Nephron progenitor cell (in vitro differentiated cells): Measurements from ENCODE around the gene F2RL3.

Experiments
- DNase-seq: peaks from one replicate; pipeline ENCODE4 v3.0.0; 2021
- H3K27ac Mint-ChIP-seq: 2 replicates; pipeline ENCODE4 v1.8.0; 2021; ENCODE audit warnings: mild to moderate bottlenecking, moderate library complexity, mixed read lengths
- H3K27me3 Mint-ChIP-seq: 2 replicates; pipeline ENCODE4 v1.8.0; 2021; ENCODE audit warnings: mild to moderate bottlenecking, low read depth, mixed read lengths; ENCODE audit not compliant: poor library complexity
- H3K36me3 Mint-ChIP-seq: 2 replicates; pipeline ENCODE4 v1.8.0; 2021; ENCODE audit warnings: low read depth, mixed read lengths
- H3K4me1 Mint-ChIP-seq: 2 replicates; pipeline ENCODE4 v1.8.0; 2021; ENCODE audit warnings: mixed read lengths
- H3K4me3 Mint-ChIP-seq: 2 replicates; pipeline ENCODE4 v1.8.0; 2021; ENCODE audit warnings: mild to moderate bottlenecking, moderate library complexity, mixed read lengths
- H3K9me3 Mint-ChIP-seq: 2 replicates; pipeline ENCODE4 v1.8.0; 2021; ENCODE audit warnings: mild to moderate bottlenecking, moderate library complexity, mixed read lengths
- TF ChIP-seq, protein P1 (sequence below): fragments of 200-600 bp; sonication (generic); IDR thresholded peaks from 2 replicates; pipeline ENCODE4 v1.5.0; 2021; ENCODE audit warnings: antibody characterized with exemption

F2RL3 gene

DNA sequence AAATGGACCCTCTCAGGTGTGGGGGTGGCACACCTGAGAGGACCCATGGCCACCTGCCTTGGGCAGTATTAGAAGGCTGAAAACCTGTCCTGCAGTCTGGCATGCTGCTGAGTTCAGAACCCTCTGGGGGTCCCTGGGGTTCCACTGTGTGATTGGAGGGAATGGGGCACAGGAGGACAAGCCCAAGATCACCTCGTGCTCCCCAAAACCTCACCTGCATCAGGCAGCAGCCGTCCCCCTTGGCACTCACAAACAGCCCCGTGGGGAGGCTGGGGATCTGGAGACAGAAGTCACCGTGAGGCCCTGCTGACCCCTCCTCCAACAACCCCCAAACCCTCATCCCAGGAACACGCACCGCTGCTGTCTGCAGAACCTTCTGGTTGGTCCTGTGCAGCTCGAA, 14.5 kb downstream of the F2RL3 start:
- no peak for DNase-seq
- Mint-ChIP-seq H3K4me3 (no peak overlapping the region), H3K4me1 (peaks cover 12% of the 10 kb centered on the region), H3K27me3 (peaks cover 14% of the 10 kb centered on the region), H3K9me3 (no peaks in the 10 kb centered on the region), H3K27ac (no peak overlapping the region), H3K36me3 (peaks cover 14% of the 10 kb centered on the region)
- TF ChIP-seq, protein P1, sequence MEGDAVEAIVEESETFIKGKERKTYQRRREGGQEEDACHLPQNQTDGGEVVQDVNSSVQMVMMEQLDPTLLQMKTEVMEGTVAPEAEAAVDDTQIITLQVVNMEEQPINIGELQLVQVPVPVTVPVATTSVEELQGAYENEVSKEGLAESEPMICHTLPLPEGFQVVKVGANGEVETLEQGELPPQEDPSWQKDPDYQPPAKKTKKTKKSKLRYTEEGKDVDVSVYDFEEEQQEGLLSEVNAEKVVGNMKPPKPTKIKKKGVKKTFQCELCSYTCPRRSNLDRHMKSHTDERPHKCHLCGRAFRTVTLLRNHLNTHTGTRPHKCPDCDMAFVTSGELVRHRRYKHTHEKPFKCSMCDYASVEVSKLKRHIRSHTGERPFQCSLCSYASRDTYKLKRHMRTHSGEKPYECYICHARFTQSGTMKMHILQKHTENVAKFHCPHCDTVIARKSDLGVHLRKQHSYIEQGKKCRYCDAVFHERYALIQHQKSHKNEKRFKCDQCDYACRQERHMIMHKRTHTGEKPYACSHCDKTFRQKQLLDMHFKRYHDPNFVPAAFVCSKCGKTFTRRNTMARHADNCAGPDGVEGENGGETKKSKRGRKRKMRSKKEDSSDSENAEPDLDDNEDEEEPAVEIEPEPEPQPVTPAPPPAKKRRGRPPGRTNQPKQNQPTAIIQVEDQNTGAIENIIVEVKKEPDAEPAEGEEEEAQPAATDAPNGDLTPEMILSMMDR = no peak

DNA sequence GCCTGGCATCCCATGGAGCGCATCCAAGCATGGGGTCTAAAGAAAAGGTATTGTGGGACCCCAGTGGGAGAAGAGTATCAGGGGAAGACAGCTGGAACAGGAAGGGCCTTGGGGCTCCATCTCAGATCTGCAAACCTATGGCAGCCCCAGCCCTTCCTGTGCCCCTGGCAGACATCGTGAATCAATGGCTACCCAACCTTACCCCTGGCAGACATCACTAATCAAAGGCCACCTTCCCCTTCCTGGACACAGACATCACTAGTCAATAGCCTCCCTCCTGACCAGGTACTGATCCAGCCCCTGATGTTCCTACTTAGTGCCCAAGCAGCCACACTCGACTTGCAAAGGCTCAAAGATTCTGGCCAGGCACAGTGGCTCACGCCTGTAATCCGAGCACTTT, 15.8 kb downstream of the F2RL3 start:
- Mint-ChIP-seq H3K4me3 (no peak overlapping the region), H3K27me3 (peaks cover 9% of the 10 kb centered on the region), H3K9me3 (no peaks in the 10 kb centered on the region), H3K36me3 (peaks cover 14% of the 10 kb centered on the region), H3K27ac (no peak overlapping the region), H3K4me1 (peaks cover 5% of the 10 kb centered on the region)
- no peak for DNase-seq
- TF ChIP-seq, protein P1 = no peak

DNA sequence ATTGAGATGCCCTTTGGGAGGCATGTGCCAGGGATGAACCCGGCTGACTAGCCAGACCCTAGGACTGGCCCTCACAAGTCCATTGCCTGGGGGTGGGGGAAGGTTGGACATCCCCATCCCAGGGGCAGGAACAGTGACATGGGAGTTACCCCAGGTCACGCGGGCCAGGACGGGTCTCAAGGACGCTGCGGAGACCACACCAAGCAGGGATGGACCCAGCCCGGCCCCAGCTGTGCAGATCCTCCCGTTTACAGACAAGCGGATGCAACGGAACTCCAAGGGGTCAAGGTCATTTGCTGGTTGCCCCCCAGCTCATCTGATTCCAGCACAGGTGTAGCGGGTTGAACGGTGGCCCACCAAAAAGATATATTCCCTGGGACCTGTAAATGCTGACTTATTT, 20.0 kb downstream of the F2RL3 start:
- Mint-ChIP-seq H3K27ac (no peak overlapping the region), H3K4me3 (no peak overlapping the region), H3K27me3 (no peaks in the 10 kb centered on the region), H3K4me1 (no peaks in the 10 kb centered on the region), H3K9me3 (peaks cover 31% of the 10 kb centered on the region), H3K36me3 (peaks cover 39% of the 10 kb centered on the region)
- TF ChIP-seq, protein P1 = no peak
- DNase-seq = no peak

DNA sequence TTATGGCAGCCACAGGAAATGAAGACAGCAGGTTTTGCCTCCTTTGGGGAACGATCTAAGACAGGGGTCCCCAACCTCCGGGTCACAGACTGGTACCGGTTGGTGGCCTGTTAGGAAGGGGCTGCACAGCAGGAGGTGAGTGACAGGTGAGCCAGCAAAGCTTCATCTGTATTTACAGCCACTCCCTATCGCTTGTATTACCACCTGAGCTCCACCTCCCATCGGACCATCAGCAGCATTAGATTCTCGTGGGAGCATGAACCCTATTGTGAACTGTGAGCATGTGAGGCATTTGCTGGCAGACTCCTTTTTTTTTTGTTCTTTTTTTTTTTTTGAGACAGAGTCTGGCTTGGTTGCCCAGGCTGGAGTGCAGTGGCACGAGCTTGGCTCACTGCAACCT, 22.2 kb downstream of the F2RL3 start:
- no peaks in the 10 kb centered on the region for H3K4me1 Mint-ChIP-seq
- peaks cover 45% of the 10 kb centered on the region for H3K9me3 Mint-ChIP-seq
- H3K4me3 Mint-ChIP-seq = no peak overlapping the region
- TF ChIP-seq, protein P1 = no peak
- H3K27me3 Mint-ChIP-seq = no peaks in the 10 kb centered on the region
- no peak overlapping the region for H3K27ac Mint-ChIP-seq
- DNase-seq = no peak
- peaks cover 51% of the 10 kb centered on the region for H3K36me3 Mint-ChIP-seq

DNA sequence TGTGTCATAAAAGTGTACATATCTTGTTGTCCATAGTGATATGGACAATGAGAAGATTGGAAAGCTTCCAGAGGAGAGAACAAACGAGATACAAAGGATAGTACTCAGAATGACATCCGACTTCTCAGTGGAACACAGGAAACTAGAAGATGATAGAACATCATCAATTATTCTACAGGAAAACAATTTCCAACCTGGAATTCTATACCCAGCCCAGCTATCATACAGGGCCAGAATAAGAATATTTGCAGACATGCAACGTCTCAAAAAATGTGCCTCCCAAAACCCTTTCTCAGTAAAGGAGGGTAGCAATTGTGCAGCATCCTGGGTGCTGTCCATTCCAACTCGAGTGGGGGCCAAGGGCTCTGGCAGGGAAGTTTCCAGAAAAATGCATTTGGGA, 24.0 kb downstream of the F2RL3 start:
- no peak for DNase-seq
- peaks cover 59% of the 10 kb centered on the region for H3K36me3 Mint-ChIP-seq
- H3K4me1 Mint-ChIP-seq = no peaks in the 10 kb centered on the region
- H3K27ac Mint-ChIP-seq = no peak overlapping the region
- TF ChIP-seq, protein P1 = no peak
- no peak overlapping the region for H3K4me3 Mint-ChIP-seq
- no peaks in the 10 kb centered on the region for H3K27me3 Mint-ChIP-seq
- H3K9me3 Mint-ChIP-seq = peaks cover 52% of the 10 kb centered on the region

DNA sequence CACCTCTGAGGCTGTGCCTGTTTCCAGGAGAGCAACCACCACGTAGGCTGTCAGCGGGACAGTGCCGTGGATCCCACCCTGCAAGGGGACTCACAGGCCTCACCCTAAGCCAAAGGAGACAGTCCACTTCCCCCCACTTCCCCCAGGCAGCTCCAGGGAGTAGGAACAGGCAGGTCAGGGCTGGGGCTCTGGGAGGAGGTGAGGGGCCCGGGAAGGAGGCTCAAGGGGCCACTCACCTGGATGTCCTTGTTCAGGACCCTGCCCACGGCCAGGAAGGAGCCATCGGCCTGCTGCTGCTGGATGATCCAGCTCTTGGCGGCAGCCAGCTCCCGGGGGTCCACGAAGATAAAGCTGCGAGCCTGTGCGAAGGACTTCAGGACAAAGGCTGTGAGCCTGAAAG, 25.6 kb downstream of the F2RL3 start:
- Mint-ChIP-seq H3K9me3 (peaks cover 56% of the 10 kb centered on the region), H3K4me1 (no peaks in the 10 kb centered on the region), H3K4me3 (no peak overlapping the region), H3K27ac (no peak overlapping the region), H3K27me3 (peaks cover 3% of the 10 kb centered on the region), H3K36me3 (peaks cover 70% of the 10 kb centered on the region)
- no peak for DNase-seq
- TF ChIP-seq, protein P1 = no peak
